HepG2 (cell line): ENCODE results near the gene BBLN. TPM values are rescaled to one million over a fixed set of nuclear protein-coding genes. Genes with fewer than 3 reads are reported as not detected.

Source experiments
- ATRX ChIP-seq: sonication (generic); formaldehyde crosslinking; IDR thresholded peaks from 2 replicates; pipeline ENCODE4 v1.4.0; 2020; ENCODE audit warnings: missing genetic modification reagents, borderline replicate concordance
- EP300 ChIP-seq, 3 experiments: sonication (generic) in 1 of 3; formaldehyde crosslinking in 1 of 3; IDR thresholded peaks; 2 replicates each; pipeline versions ENCODE4 v1.5.1 to v1.6.1; 2011 to 2020; ENCODE audit warnings: low read depth in 2 of 3, low read length in 2 of 3, borderline replicate concordance in 1 of 3, improper control_type of control experiment in 1 of 3, mild to moderate bottlenecking in 1 of 3, missing genetic modification reagents in 1 of 3, moderate library complexity in 1 of 3
- HDAC1 ChIP-seq: sonication (generic); formaldehyde crosslinking; IDR thresholded peaks from 2 replicates; pipeline ENCODE4 v1.5.1; 2020; ENCODE audit warnings: mild to moderate bottlenecking, missing genetic modification reagents
- POGK ChIP-seq: sonication (generic); formaldehyde crosslinking; conservative IDR thresholded peaks from 2 replicates; pipeline ENCODE4 v1.8.0; 2022; ENCODE audit warnings: mild to moderate bottlenecking, moderate library complexity, missing genetic modification reagents
- SP2 ChIP-seq: sonication (generic); formaldehyde crosslinking; IDR thresholded peaks from 2 replicates; pipeline ENCODE4 v1.5.1; 2020; ENCODE audit warnings: mild to moderate bottlenecking, missing genetic modification reagents
- ZNF530 ChIP-seq: sonication (generic); formaldehyde crosslinking; IDR thresholded peaks from 2 replicates; pipeline ENCODE4 v1.5.0; 2020; ENCODE audit warnings: low read depth, mild to moderate bottlenecking, missing genetic modification reagents
- ZNF614 ChIP-seq: IDR thresholded peaks from 2 replicates; pipeline ENCODE4 v1.6.1; 2018; ENCODE audit warnings: missing biosample characterization, missing genetic modification reagents, inconsistent platforms, borderline replicate concordance
- ZNF687 ChIP-seq: sonication (generic); formaldehyde crosslinking; IDR thresholded peaks from 2 replicates; pipeline ENCODE4 v1.5.1; 2020; ENCODE audit warnings: mild to moderate bottlenecking, missing genetic modification reagents, moderate library complexity
- ZNF772 ChIP-seq: sonication (generic); formaldehyde crosslinking; IDR thresholded peaks from 2 replicates; pipeline ENCODE4 v1.5.0; 2020; ENCODE audit warnings: mild to moderate bottlenecking, missing genetic modification reagents
- ZNF879 ChIP-seq: sonication (generic); formaldehyde crosslinking; IDR thresholded peaks from 2 replicates; pipeline ENCODE4 v1.8.1; 2023; ENCODE audit warnings: missing genetic modification reagents
- polyA plus RNA-seq, 8 experiments: library from polyadenylated mRNA; depleted of rRNA in 3 of 8; stranded (reverse) in 7 of 8; unstranded in 1 of 8; fragments of >200 nt; fragmentation: Illumina TruSeq in 4 of 8; extraction: Trizol in 4 of 8; gene quantifications; 2 replicates each; pipeline versions ENCODE4 v1.2.1 to v1.2.3, GENCODE V29; 2011 to 2016; ENCODE audit warnings: low read depth in 4 of 8, missing spikeins in 1 of 8, mixed read lengths in 1 of 8; ENCODE audit not compliant: insufficient read depth in 1 of 8
- total RNA-seq, 5 experiments: library from RNA; depleted of rRNA; stranded (reverse); fragments of >200 nt; fragmentation: Illumina TruSeq; extraction: Trizol; gene quantifications; 2 replicates each; pipeline ENCODE4 v1.2.3, GENCODE V29; 2016; ENCODE audit warnings: low read depth in 1 of 5

BBLN gene
- total and polyA plus RNA-seq, 2 of the 13 experiments (the other 11 are each of a cell fraction or from before 2014, with no cell fraction given), result 27.6 to 33.1 TPM

GRCh38 chr9:128138001-128138400, 22.1 kb upstream of the BBLN start (continued):
- TF ChIP-seq EP300 (IDR thresholded peaks at IDR 0.05; ENCODE audit: low read depth in 2 of 2, low read length in 2 of 2), result no peak
- TF ChIP-seq EP300 (CRISPR knock-in tag; IDR thresholded peaks at IDR 0.05; ENCODE audit: borderline replicate concordance), result no peak
- TF ChIP-seq ZNF614 (CRISPR knock-in tag), result no peak
- TF ChIP-seq SP2 (CRISPR knock-in tag), result no peak
- no peak for TF ChIP-seq ZNF772 (CRISPR knock-in tag)
- TF ChIP-seq POGK (CRISPR knock-in tag), result no peak
- no peak for TF ChIP-seq HDAC1 (CRISPR knock-in tag)
- no peak for TF ChIP-seq ZNF687 (CRISPR knock-in tag)
- TF ChIP-seq ZNF879 (CRISPR knock-in tag), result no peak
- no peak for TF ChIP-seq ZNF530 (CRISPR knock-in tag)
- no peak for TF ChIP-seq ATRX (CRISPR knock-in tag)
